Thoracic aorta (tissue), 2 donors: ENCODE measurements around the gene PGA3. TPM values are rescaled to one million over a fixed set of nuclear protein-coding genes. Genes with fewer than 3 reads are reported as not detected.

Experiments
- ATAC-seq: fragments of 150-250 bp; one replicate; pipeline ENCODE4 v1.8.0; 2017; ENCODE audit warnings: low read depth; ENCODE audit not compliant: insufficient number of reproducible peaks, low FRiP score
- DNase-seq: peaks from one replicate; pipeline ENCODE4 v3.0.0-alpha.2; 2020; ENCODE audit warnings: low spot score
- H3K27ac ChIP-seq, 2 donors: fragments of 200-600 bp; sonication (generic); 1 replicate in 1 of 2; 2 replicates in 1 of 2; pipeline ENCODE4 v1.5.1; 2016; ENCODE audit warnings: mild to moderate bottlenecking in 2 of 2, moderate library complexity in 2 of 2
- H3K27me3 ChIP-seq: fragments of 200-600 bp; sonication (generic); replicated peaks from 2 replicates; pipeline ENCODE4 v1.6.0; 2016; ENCODE audit warnings: mild to moderate bottlenecking; ENCODE audit not compliant: insufficient read depth
- H3K36me3 ChIP-seq: fragments of 200-600 bp; sonication (generic); one replicate; pipeline ENCODE4 v1.5.1; 2016
- H3K4me1 ChIP-seq, 2 donors: fragments of 200-600 bp; sonication (generic); 1 replicate in 1 of 2; 2 replicates in 1 of 2; pipeline versions ENCODE4 v1.5.1 to v1.6.0; 2016; ENCODE audit warnings: low read depth in 2 of 2, mild to moderate bottlenecking in 1 of 2; ENCODE audit not compliant: control insufficient read depth in 1 of 2
- H3K4me3 ChIP-seq: fragments of 200-600 bp; sonication (generic); 2 replicates; pipeline ENCODE4 v1.5.1; 2016; ENCODE audit warnings: mild to moderate bottlenecking
- H3K9me3 ChIP-seq: fragments of 200-600 bp; sonication (generic); 2 replicates; pipeline ENCODE4 v1.5.1; 2016
- total RNA-seq, 2 donors: library from RNA; depleted of rRNA; stranded (reverse); fragments of >200 nt; gene quantifications; one replicate each; pipeline versions ENCODE4 v1.1.0 to v1.2.3, GENCODE V29; 2016
- TF ChIP-seq, protein P1 (sequence below): fragments of 200-600 bp; sonication (generic); IDR thresholded peaks from one replicate; pipeline ENCODE4 v1.5.1; 2019; ENCODE audit warnings: antibody characterized with exemption

The PGA3 gene
- total RNA-seq, 2 donors from 2014 or later = 1.8 to 4.3 TPM

DNA sequence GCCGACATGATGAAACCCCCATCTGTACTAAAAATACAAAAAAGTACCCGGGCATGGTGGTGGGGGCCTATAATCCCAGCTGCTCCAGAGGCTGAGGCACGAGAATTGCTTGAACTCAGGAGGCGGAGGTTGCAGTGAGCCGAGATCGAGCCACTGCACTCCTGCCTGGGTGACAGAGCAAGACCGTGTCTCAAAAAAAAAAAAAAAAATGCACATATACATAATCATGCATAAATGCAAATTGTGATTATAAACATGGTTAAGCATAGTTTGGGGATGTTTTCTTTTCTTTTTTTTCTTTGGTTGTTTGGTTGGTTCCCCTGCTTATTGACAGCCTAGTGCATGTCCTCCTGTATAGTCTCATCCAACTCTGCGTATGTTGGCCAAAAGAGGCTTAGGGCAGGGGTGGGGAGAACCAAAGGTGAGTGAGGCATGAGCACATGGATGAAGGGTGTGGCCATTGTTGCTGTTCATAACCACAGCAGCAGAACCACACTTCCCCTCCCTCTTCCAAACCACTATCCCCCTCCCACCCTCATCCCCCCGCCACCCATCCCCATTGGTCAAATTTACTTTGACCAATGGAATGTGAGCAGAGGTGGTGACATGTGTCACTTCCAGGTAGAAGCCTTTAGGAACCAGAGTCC, 35.1 kb upstream of the PGA3 start:
- TF ChIP-seq, protein P1, sequence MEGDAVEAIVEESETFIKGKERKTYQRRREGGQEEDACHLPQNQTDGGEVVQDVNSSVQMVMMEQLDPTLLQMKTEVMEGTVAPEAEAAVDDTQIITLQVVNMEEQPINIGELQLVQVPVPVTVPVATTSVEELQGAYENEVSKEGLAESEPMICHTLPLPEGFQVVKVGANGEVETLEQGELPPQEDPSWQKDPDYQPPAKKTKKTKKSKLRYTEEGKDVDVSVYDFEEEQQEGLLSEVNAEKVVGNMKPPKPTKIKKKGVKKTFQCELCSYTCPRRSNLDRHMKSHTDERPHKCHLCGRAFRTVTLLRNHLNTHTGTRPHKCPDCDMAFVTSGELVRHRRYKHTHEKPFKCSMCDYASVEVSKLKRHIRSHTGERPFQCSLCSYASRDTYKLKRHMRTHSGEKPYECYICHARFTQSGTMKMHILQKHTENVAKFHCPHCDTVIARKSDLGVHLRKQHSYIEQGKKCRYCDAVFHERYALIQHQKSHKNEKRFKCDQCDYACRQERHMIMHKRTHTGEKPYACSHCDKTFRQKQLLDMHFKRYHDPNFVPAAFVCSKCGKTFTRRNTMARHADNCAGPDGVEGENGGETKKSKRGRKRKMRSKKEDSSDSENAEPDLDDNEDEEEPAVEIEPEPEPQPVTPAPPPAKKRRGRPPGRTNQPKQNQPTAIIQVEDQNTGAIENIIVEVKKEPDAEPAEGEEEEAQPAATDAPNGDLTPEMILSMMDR = no peak
- DNase-seq = no peak
- Histone ChIP-seq H3K9me3 (no peaks in the 10 kb centered on the region), H3K27ac (no peak overlapping the region), H3K4me3 (no peak overlapping the region), H3K27me3 (no peaks in the 10 kb centered on the region), H3K36me3 (no peaks in the 10 kb centered on the region), H3K4me1 (no peaks in the 10 kb centered on the region)
- no peak for ATAC-seq

DNA sequence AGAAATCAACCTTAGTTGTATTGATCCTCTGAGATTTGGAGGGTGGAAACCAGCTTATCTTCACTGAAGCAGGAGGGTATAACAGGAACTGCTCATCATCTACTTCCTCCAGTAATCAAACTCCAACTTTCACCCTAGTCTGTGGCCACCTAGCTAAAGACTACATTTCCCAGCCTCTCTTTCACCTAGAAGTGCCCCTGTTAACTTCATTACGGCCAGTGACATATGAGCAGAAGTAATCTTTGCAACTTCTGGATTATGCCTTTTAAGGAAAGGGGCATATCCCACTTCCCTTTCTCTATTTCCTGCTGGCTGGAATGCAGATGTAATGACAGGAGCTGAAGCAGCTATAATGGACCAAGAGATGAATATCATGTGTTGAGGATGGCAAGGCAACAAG, 34.5 kb upstream of the PGA3 start:
- DNase-seq = no peak

DNA sequence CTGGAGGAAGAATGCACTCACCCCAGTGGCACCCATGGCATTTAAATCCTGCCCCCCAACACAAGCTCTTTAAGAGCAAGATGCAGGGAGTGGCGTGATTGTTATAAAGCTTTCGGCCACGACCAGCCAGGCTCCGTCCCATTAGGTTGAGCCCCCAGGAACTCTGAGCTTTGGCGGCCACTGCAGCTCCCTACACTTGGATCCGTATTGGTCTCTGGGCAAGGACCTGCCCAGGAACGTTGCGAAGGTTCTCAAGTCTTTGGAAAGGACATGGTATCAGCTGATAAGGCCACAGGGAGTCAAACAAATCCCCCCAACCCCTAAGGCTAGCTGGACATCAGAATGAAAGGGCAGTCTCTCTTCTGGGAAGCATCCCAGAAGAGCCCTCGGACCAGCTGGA, 32.7 kb upstream of the PGA3 start:
- DNase-seq = no peak
- no peaks in the 10 kb centered on the region for H3K4me1 ChIP-seq
- H3K27me3 ChIP-seq = no peaks in the 10 kb centered on the region
- TF ChIP-seq, protein P1 = no peak
- no peaks in the 10 kb centered on the region for H3K36me3 ChIP-seq
- H3K9me3 ChIP-seq = no peaks in the 10 kb centered on the region
- ATAC-seq = no peak
- no peak overlapping the region for H3K27ac ChIP-seq
- no peak overlapping the region for H3K4me3 ChIP-seq

More for the DNA sequence above, 34.5 kb upstream of the PGA3 start:
- Histone ChIP-seq H3K27me3 (no peaks in the 10 kb centered on the region), H3K36me3 (no peaks in the 10 kb centered on the region), H3K4me3 (no peak overlapping the region), H3K4me1 (no peaks in the 10 kb centered on the region), H3K9me3 (no peaks in the 10 kb centered on the region), H3K27ac (no peak overlapping the region)
- TF ChIP-seq, protein P1 = no peak
- ATAC-seq = no peak

DNA sequence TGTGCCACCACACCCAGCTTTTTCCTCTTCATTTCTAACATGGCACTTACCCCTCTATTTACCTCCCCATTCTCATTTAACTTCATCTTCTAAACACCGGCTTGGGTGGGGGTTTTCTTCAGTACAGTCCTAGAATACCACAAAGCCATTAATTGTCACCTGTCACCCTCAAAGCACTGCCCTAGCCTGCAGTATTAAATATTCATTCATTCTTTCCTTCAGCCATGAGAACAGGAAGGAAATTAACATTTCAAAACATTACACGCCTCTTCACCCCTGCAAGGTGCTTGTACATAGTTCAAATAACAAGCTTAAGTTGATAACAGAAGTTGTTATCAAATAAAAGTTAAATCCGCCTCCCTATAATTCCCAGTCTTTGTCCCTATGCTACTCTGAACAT, 31.4 kb upstream of the PGA3 start:
- no peak overlapping the region for H3K27ac ChIP-seq
- DNase-seq = no peak
- no peaks in the 10 kb centered on the region for H3K9me3 ChIP-seq
- TF ChIP-seq, protein P1 = no peak
- H3K27me3 ChIP-seq = no peaks in the 10 kb centered on the region
- no peaks in the 10 kb centered on the region for H3K36me3 ChIP-seq
- no peak for ATAC-seq
- no peaks in the 10 kb centered on the region for H3K4me1 ChIP-seq
- H3K4me3 ChIP-seq = no peak overlapping the region

DNA sequence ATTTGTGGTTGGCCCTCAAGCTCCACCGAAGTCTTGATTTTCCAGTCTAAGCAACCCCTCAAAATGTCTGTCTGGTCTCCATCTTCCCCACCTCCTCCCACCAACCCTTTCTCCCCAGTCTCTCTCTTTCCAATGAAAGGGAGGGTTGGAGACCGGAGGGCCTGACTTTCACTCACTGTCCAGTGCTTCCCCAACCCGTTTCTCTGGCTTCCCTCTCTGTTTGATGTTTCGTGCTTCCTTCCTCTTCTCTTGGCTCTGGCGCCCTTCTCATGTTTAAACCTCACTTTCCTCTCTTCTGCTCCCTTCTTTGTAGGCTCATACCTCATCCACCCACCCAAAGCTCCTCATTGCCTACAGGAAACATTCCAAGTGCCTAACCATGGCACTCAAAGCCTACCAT, 31.0 kb upstream of the PGA3 start:
- Histone ChIP-seq H3K4me1 (no peaks in the 10 kb centered on the region), H3K27me3 (no peaks in the 10 kb centered on the region), H3K27ac (no peak overlapping the region), H3K36me3 (no peaks in the 10 kb centered on the region), H3K9me3 (no peaks in the 10 kb centered on the region), H3K4me3 (no peak overlapping the region)
- ATAC-seq (no peak), DNase-seq (no peak)
- TF ChIP-seq, protein P1 = no peak
